Transverse colon (tissue), 4 donors: Measurements from ENCODE around the gene PMVK. TPM values are rescaled to one million over a fixed set of nuclear protein-coding genes. Genes with fewer than 3 reads are reported as not detected.

Experiments
- DNase-seq: peaks from one replicate; pipeline ENCODE4 v3.0.0-alpha.2; 2019
- H3K27ac ChIP-seq, 4 donors: fragments of 200-600 bp; sonication (generic); 2 replicates each; pipeline ENCODE4 v1.5.1; 2016 to 2018; ENCODE audit warnings: inconsistent platforms in 4 of 4
- H3K27me3 ChIP-seq: fragments of 200-600 bp; sonication (generic); 2 replicates; pipeline ENCODE4 v1.5.1; 2017; ENCODE audit warnings: inconsistent platforms
- H3K36me3 ChIP-seq, 4 donors: fragments of 200-600 bp; sonication (generic); 2 replicates each; pipeline ENCODE4 v1.5.1; 2017 to 2019; ENCODE audit warnings: inconsistent platforms in 4 of 4
- H3K4me1 ChIP-seq, 4 donors: fragments of 200-600 bp; sonication (generic); 2 replicates each; pipeline ENCODE4 v1.5.1; 2017 to 2020; ENCODE audit warnings: inconsistent platforms in 4 of 4
- H3K4me3 ChIP-seq, 4 donors: fragments of 200-600 bp; sonication (generic); 1 replicate in 1 of 4; 2 replicates in 3 of 4; pipeline versions ENCODE4 v1.5.1 to v1.6.1; 2017 to 2019; ENCODE audit warnings: inconsistent platforms in 4 of 4
- H3K9me3 ChIP-seq, 2 donors: fragments of 200-600 bp; sonication (generic); 2 replicates each; pipeline ENCODE4 v1.5.1; 2017 to 2019; ENCODE audit warnings: inconsistent platforms in 2 of 2
- CTCF ChIP-seq, 5 experiments: fragments of 200-600 bp in 3 of 5; fragments of 450-650 bp in 2 of 5; sonication (generic) in 3 of 5; IDR thresholded peaks; 1 replicate in 2 of 5; 2 replicates in 3 of 5; pipeline ENCODE4 v1.5.1; 2016 to 2017; ENCODE audit warnings: antibody characterized with exemption in 5 of 5, inconsistent platforms in 3 of 5, mild to moderate bottlenecking in 2 of 5, moderate library complexity in 1 of 5
- EP300 ChIP-seq: sonication (generic); formaldehyde crosslinking; IDR thresholded peaks from one replicate; pipeline ENCODE4 v1.6.1; 2017; ENCODE audit warnings: antibody characterized with exemption, low read depth
- POLR2A ChIP-seq: fragments of 450-650 bp; IDR thresholded peaks from one replicate; pipeline ENCODE4 v1.6.1; 2016; ENCODE audit warnings: antibody characterized with exemption, mild to moderate bottlenecking, moderate library complexity
- POLR2AphosphoS5 ChIP-seq, 3 donors: sonication (generic); formaldehyde crosslinking; IDR thresholded peaks; one replicate each; pipeline ENCODE4 v1.6.1; 2016; ENCODE audit warnings: antibody characterized with exemption in 3 of 3
- WGBS, 2 donors: methylation state at CpG; one replicate each; pipeline ENCODE4 v1.1.5; 2018; ENCODE audit warnings: low coverage in 1 of 2; 5-methylcytosine and 5-hydroxymethylcytosine counted together
- in situ Hi-C, 4 donors: fragments of 200-750 bp; cut with MboI; loops; one replicate each; pipeline versions ENCODE4 v1.15.0 to v1.15.1; 2017; ENCODE audit warnings: low sequenced_read_pairs in 3 of 4, low pct_ligation_motif_present in 1 of 4, low pct_unique_long_range_greater_than_20kb in 1 of 4
- intact Hi-C: fragments of 100-400 bp; cut with DNase I; formaldehyde crosslinking; loops from one replicate; pipeline ENCODE4 v1.15.1; 2023; ENCODE audit warnings: low total_unique reads
- total RNA-seq, 4 donors: library from RNA; depleted of rRNA; stranded (reverse); fragments of >200 nt; gene quantifications; one replicate each; pipeline ENCODE4 v1.1.0, GENCODE V29; 2016

PMVK gene
- total RNA-seq, 4 donors from 2014 or later = 6.0 to 19.9 (median 13.1) TPM

- Histone ChIP-seq H3K4me1 (no peaks in the 10 kb centered on the region), H3K36me3 (no peaks in the 10 kb centered on the region), H3K27me3 (no peaks in the 10 kb centered on the region), H3K9me3 (no peaks in the 10 kb centered on the region), H3K27ac (no peak overlapping the region), H3K4me3 (no peak overlapping the region)
- 64 to 74% methylated on average over 1 of the region's 1 CpG for WGBS, 2 donors
- DNase-seq = no peak
- TF ChIP-seq CTCF (IDR thresholded peaks at IDR 0.05) = no peak
- no peak for TF ChIP-seq POLR2A
- no peak for TF ChIP-seq EP300
- no peak for TF ChIP-seq POLR2AphosphoS5 (IDR thresholded peaks at IDR 0.05)
- intact Hi-C loops = no loop called here
- in situ Hi-C loops = loop anchor here in 1 of 4 donors (25.0 kb wide), 1 partner anchor 261 kb away; the partner anchor contains the start of genes KRTCAP2 and TRIM46
These were observed 34.9 kb downstream of the PMVK start for GRCh38 chr1:154901591-154901990.

GRCh38 chr1:154899041-154899440, 37.5 kb downstream of the PMVK start:
- no peak for DNase-seq

GRCh38 chr1:154896771-154897286, 39.7 kb downstream of the PMVK start:
- 40 to 82% methylated on average over 1 to 10 of the region's 10 CpGs for WGBS, 2 donors
- in situ Hi-C loops (loop anchor here in 1 of 4 donors (25.0 kb wide), 2 partner anchors 235 to 335 kb away; partner anchors contain the start of genes CHRNB2 and UBE2Q1), intact Hi-C loops (no loop called here)
- H3K27ac ChIP-seq = no peak overlapping the region
- no peak for DNase-seq
- H3K9me3 ChIP-seq = no peaks in the 10 kb centered on the region
- no peak for TF ChIP-seq POLR2A
- no peak for TF ChIP-seq CTCF (IDR thresholded peaks at IDR 0.05)
- no peak overlapping the region for H3K4me3 ChIP-seq
- H3K36me3 ChIP-seq = no peaks in the 10 kb centered on the region
- no peaks in the 10 kb centered on the region for H3K27me3 ChIP-seq
- H3K4me1 ChIP-seq = no peaks in the 10 kb centered on the region

More at GRCh38 chr1:154899041-154899440, 37.5 kb downstream of the PMVK start:
- in situ Hi-C loops (loop anchor here in 1 of 4 donors (25.0 kb wide), 2 partner anchors 237 to 337 kb away; partner anchors contain the start of genes CHRNB2 and UBE2Q1), intact Hi-C loops (no loop called here)
- Histone ChIP-seq H3K27me3 (no peaks in the 10 kb centered on the region), H3K27ac (no peak overlapping the region), H3K4me3 (no peak overlapping the region), H3K4me1 (no peaks in the 10 kb centered on the region), H3K9me3 (no peaks in the 10 kb centered on the region), H3K36me3 (no peaks in the 10 kb centered on the region)
- 77 to 97% methylated on average over 2 to 6 of the region's 6 CpGs for WGBS, 2 donors
- TF ChIP-seq POLR2A (no peak), POLR2AphosphoS5 (IDR thresholded peaks at IDR 0.05) (no peak), EP300 (no peak), CTCF (IDR thresholded peaks at IDR 0.05) (no peak)

GRCh38 chr1:154895798-154896197, 40.7 kb downstream of the PMVK start:
- Histone ChIP-seq H3K9me3 (no peaks in the 10 kb centered on the region), H3K4me1 (no peaks in the 10 kb centered on the region), H3K27me3 (no peaks in the 10 kb centered on the region), H3K36me3 (no peaks in the 10 kb centered on the region), H3K4me3 (no peak overlapping the region), H3K27ac (no peak overlapping the region)
- in situ Hi-C loops (loop anchor here in 1 of 4 donors (25.0 kb wide), 2 partner anchors 233 to 333 kb away; partner anchors contain the start of genes CHRNB2 and UBE2Q1), intact Hi-C loops (no loop called here)
- DNase-seq = no peak
- TF ChIP-seq EP300 (no peak), POLR2A (no peak), POLR2AphosphoS5 (IDR thresholded peaks at IDR 0.05) (no peak), CTCF (IDR thresholded peaks at IDR 0.05) (no peak)
- 74 to 75% methylated on average over 4 to 7 of the region's 7 CpGs for WGBS, 2 donors
